PC-3 (cell line): ENCODE results near the gene LRRFIP1. TPM values are rescaled to one million over a fixed set of nuclear protein-coding genes. Genes with fewer than 3 reads are reported as not detected.

ENCODE experiments used
- ATAC-seq: fragments of 200-7000 bp; cut with Tn5 transposase; 2 replicates; pipeline ENCODE4 v1.9.1; 2020; ENCODE audit warnings: mild to moderate bottlenecking, moderate library complexity
- BruUV-seq: library from RNA; stranded (reverse); fragments of 400-500 nt; replicated peaks from 2 replicates; lab custom pipeline; 2021; lab: Mats Ljungman, UMichigan
- CTCF ChIA-PET: fragments of 300-600 bp; sonication (Branson Sonifier 250); formaldehyde crosslinking; loops from one replicate; lab custom pipeline; 2022; ENCODE audit warnings: antibody characterized with exemption; lab: Charles Lee
- POLR2A ChIA-PET: fragments of 300-600 bp; sonication (Branson Sonifier 250); formaldehyde crosslinking; loops from one replicate; lab custom pipeline; 2022; ENCODE audit warnings: antibody characterized with exemption; ENCODE audit not compliant: unreplicated experiment; lab: Charles Lee
- DNase-seq: peaks from one replicate; pipeline ENCODE4 v3.0.0-alpha.2; 2015
- H2AFZ ChIP-seq: fragments of 300-600 bp; sonication (generic); 2 replicates; pipeline ENCODE4 v1.6.0; 2016; ENCODE audit warnings: antibody characterized with exemption, low read length
- H3F3A ChIP-seq: fragments of 300-600 bp; sonication (generic); one replicate; pipeline ENCODE4 v1.6.0; 2017; ENCODE audit warnings: antibody characterized with exemption, low read length, control low read depth, mild to moderate bottlenecking; ENCODE audit not compliant: unreplicated experiment
- H3K27ac ChIP-seq: fragments of 300-600 bp; sonication (generic); 2 replicates; pipeline ENCODE4 v1.5.1; 2016; ENCODE audit warnings: mild to moderate bottlenecking, low read length
- H3K27me3 ChIP-seq: fragments of 300-600 bp; sonication (generic); 2 replicates; pipeline ENCODE4 v1.6.1; 2016; ENCODE audit warnings: low read length, mixed read lengths
- H3K36me3 ChIP-seq: fragments of 300-600 bp; sonication (generic); 2 replicates; pipeline ENCODE4 v1.6.1; 2016; ENCODE audit warnings: low read depth, mixed run types, low read length, mixed read lengths
- H3K4me1 ChIP-seq: fragments of 300-600 bp; sonication (generic); 2 replicates; pipeline ENCODE4 v1.5.1; 2016; ENCODE audit warnings: low read length; ENCODE audit not compliant: insufficient read depth
- H3K4me2 ChIP-seq: fragments of 300-600 bp; sonication (generic); 2 replicates; pipeline ENCODE4 v1.6.0; 2016; ENCODE audit warnings: low read length
- H3K4me3 ChIP-seq: fragments of 300-600 bp; sonication (generic); 2 replicates; pipeline ENCODE4 v1.5.1; 2016; ENCODE audit warnings: mild to moderate bottlenecking, low read length, mixed read lengths
- H3K79me2 ChIP-seq: fragments of 300-600 bp; sonication (generic); 2 replicates; pipeline ENCODE4 v1.6.1; 2017; ENCODE audit warnings: low read length, mixed read lengths
- H3K9ac ChIP-seq: fragments of 300-600 bp; sonication (generic); 2 replicates; pipeline ENCODE4 v1.6.0; 2016; ENCODE audit warnings: mild to moderate bottlenecking, low read length
- H3K9me2 ChIP-seq: fragments of 300-600 bp; sonication (generic); replicated peaks from 2 replicates; pipeline ENCODE4 v1.6.1; 2016; ENCODE audit warnings: mixed run types, low read length, mixed read lengths
- H3K9me3 ChIP-seq: fragments of 300-600 bp; sonication (generic); 2 replicates; pipeline ENCODE4 v1.6.1; 2016; ENCODE audit warnings: low read length, mixed read lengths
- H4K20me1 ChIP-seq: fragments of 300-600 bp; sonication (generic); 2 replicates; pipeline ENCODE4 v1.6.1; 2016; ENCODE audit warnings: low read length, mixed read lengths
- EZH2 ChIP-seq: fragments of 300-600 bp; sonication (generic); IDR thresholded peaks from one replicate; pipeline ENCODE4 v1.6.1; 2017; ENCODE audit warnings: antibody characterized with exemption, mild to moderate bottlenecking, low read length; ENCODE audit not compliant: unreplicated experiment
- EZH2phosphoT487 ChIP-seq: fragments of 300-600 bp; sonication (generic); IDR thresholded peaks from 2 replicates; pipeline ENCODE4 v1.6.1; 2018; ENCODE audit warnings: mild to moderate bottlenecking, antibody characterized with exemption, low read length, borderline replicate concordance
- intact Hi-C: fragments of 100-400 bp; cut with micrococcal nuclease; formaldehyde crosslinking; loops from 2 replicates; pipeline ENCODE4 v1.9.0; 2023
- total RNA-seq: library from RNA; depleted of rRNA; stranded (reverse); fragments of >200 nt; gene quantifications from 2 replicates; pipeline ENCODE4 v1.2.3, GENCODE V29; 2014
- TF ChIP-seq, protein P1 (sequence below): fragments of 300-600 bp; sonication (generic); conservative IDR thresholded peaks from 2 replicates; pipeline ENCODE4 v1.5.1; 2017; ENCODE audit warnings: antibody characterized with exemption, low read depth, mild to moderate bottlenecking, low read length

The LRRFIP1 gene
- total RNA-seq, 1 experiment from 2014 or later: 87.8 TPM

GRCh38 chr2:237630216-237631000 is 3.0 kb downstream of the LRRFIP1 start:
- H3K4me1 ChIP-seq: peaks cover 10% of the 10 kb centered on the region; the same call in 1 of the 2 replicates
- no peak overlapping the region for H3K4me3 ChIP-seq
- H3F3A ChIP-seq: no peaks in the 10 kb centered on the region
- ChIA-PET CTCF (no interaction called here), POLR2A (no interaction called here)
- no peak overlapping the region for H3K4me2 ChIP-seq
- no peaks in the 10 kb centered on the region for H3K36me3 ChIP-seq
- H3K9me3 ChIP-seq: no peaks in the 10 kb centered on the region
- no peaks in the 10 kb centered on the region for H3K9me2 ChIP-seq
- ATAC-seq (no peak), DNase-seq (no peak)
- H3K27me3 ChIP-seq: no peaks in the 10 kb centered on the region
- no peak overlapping the region for H2AFZ ChIP-seq
- no TSS peak for BruUV-seq
- TF ChIP-seq, protein P1, sequence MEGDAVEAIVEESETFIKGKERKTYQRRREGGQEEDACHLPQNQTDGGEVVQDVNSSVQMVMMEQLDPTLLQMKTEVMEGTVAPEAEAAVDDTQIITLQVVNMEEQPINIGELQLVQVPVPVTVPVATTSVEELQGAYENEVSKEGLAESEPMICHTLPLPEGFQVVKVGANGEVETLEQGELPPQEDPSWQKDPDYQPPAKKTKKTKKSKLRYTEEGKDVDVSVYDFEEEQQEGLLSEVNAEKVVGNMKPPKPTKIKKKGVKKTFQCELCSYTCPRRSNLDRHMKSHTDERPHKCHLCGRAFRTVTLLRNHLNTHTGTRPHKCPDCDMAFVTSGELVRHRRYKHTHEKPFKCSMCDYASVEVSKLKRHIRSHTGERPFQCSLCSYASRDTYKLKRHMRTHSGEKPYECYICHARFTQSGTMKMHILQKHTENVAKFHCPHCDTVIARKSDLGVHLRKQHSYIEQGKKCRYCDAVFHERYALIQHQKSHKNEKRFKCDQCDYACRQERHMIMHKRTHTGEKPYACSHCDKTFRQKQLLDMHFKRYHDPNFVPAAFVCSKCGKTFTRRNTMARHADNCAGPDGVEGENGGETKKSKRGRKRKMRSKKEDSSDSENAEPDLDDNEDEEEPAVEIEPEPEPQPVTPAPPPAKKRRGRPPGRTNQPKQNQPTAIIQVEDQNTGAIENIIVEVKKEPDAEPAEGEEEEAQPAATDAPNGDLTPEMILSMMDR: no peak
- TF ChIP-seq EZH2 (no peak), EZH2phosphoT487 (no peak)
- intact Hi-C loops: no loop called here
- H3K9ac ChIP-seq: no peak overlapping the region
- H3K27ac ChIP-seq: no peak overlapping the region
- H4K20me1 ChIP-seq: no peaks in the 10 kb centered on the region
- peaks cover 12% of the 10 kb centered on the region for H3K79me2 ChIP-seq

DNA sequence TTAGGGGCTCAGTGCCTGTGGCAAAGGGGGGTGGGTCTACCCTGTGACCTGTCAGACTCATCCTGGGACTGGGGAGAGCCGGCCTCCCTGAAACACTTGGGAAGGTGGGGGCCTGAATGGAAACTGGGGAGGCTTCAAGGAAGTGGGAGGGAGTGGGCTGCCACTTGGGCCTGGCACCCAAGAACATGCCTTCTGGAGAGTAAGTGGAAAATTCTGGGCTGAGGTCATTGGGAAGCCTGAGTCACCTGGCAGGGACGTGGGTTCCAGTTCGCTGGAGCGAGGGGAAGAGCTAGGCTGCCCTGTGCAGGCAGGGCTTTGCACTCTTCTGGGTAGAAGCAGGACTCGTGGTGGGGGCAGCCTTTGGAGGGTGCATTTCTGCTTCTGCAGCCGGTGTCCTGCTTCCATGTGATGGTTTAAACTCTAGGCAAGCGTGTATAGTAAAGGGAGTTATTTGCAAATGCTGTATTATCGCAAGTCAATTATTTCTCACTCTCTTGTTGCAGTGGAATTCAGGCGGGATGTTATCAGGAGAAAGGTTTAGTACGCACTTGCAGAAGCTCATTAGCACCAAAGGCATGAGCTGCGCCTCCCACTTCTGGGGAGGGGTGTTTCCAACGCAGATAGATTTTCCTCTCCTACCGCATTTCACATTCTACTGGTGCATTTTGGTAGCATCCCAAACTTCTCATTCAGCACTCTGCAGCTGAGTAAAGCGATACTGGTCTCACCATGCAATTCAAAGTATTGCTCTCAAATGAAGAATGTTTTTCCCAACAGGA is 3.8 kb downstream of the LRRFIP1 start:
- Histone ChIP-seq H3K27ac (no peak overlapping the region), H3K9me2 (no peaks in the 10 kb centered on the region), H3K9ac (no peak overlapping the region), H3K79me2 (peaks cover 12% of the 10 kb centered on the region), H3K4me1 (peaks cover 10% of the 10 kb centered on the region; the same call in 1 of the 2 replicates), H2AFZ (no peak overlapping the region), H3K4me3 (no peak overlapping the region), H3K27me3 (no peaks in the 10 kb centered on the region), H4K20me1 (no peaks in the 10 kb centered on the region), H3K36me3 (no peaks in the 10 kb centered on the region), H3K4me2 (no peak overlapping the region), H3F3A (no peaks in the 10 kb centered on the region), H3K9me3 (no peaks in the 10 kb centered on the region)
- POLR2A ChIA-PET: no interaction called here
- TF ChIP-seq EZH2phosphoT487: no peak
- TF ChIP-seq, protein P1: no peak
- no peak for TF ChIP-seq EZH2
- CTCF ChIA-PET: no interaction called here
- DNase-seq: no peak
- BruUV-seq: no TSS peak
- intact Hi-C loops: no loop called here
- no peak for ATAC-seq
